GM23338 (cell line): ENCODE data around the gene ROCK1. TPM values are rescaled to one million over a fixed set of nuclear protein-coding genes. Genes with fewer than 3 reads are reported as not detected.

Experiments
- ATAC-seq: fragments of 200-7000 bp; cut with Tn5 transposase; 3 replicates; pipeline ENCODE4 v1.9.1; 2020
- DNase-seq: peaks from one replicate; pipeline ENCODE4 v3.0.0-alpha.2; 2015; ENCODE audit warnings: low spot score
- H2AFZ ChIP-seq: fragments of 200-600 bp; sonication (generic); 2 replicates; pipeline ENCODE4 v1.8.0; 2016; ENCODE audit warnings: antibody characterized with exemption, mild to moderate bottlenecking, moderate library complexity
- H3F3A ChIP-seq: fragments of 200-600 bp; sonication (generic); replicated peaks from 2 replicates; pipeline ENCODE4 v1.8.0; 2017; ENCODE audit warnings: antibody characterized with exemption, mixed run types, low read depth
- H3K27ac ChIP-seq: fragments of 200-600 bp; sonication (generic); 2 replicates; pipeline ENCODE4 v1.6.1; 2016; ENCODE audit warnings: low read depth
- H3K27me3 ChIP-seq: fragments of 200-600 bp; sonication (generic); 2 replicates; pipeline ENCODE4 v1.8.0; 2016; ENCODE audit warnings: mild to moderate bottlenecking, mixed run types, moderate library complexity; ENCODE audit not compliant: insufficient read depth
- H3K36me3 ChIP-seq: fragments of 200-600 bp; sonication (generic); 2 replicates; pipeline ENCODE4 v1.8.0; 2016; ENCODE audit warnings: mild to moderate bottlenecking; ENCODE audit not compliant: insufficient read depth
- H3K4me1 ChIP-seq: fragments of 200-600 bp; sonication (generic); 2 replicates; pipeline ENCODE4 v1.8.0; 2016; ENCODE audit warnings: mild to moderate bottlenecking, moderate library complexity; ENCODE audit not compliant: insufficient read depth
- H3K4me2 ChIP-seq: fragments of 200-600 bp; sonication (generic); 2 replicates; pipeline ENCODE4 v1.7.1; 2017; ENCODE audit warnings: mixed run types
- H3K4me3 ChIP-seq: fragments of 200-600 bp; sonication (generic); 2 replicates; pipeline ENCODE4 v1.6.1; 2016; ENCODE audit warnings: mixed run types
- H3K79me2 ChIP-seq: fragments of 200-600 bp; sonication (generic); replicated peaks from 2 replicates; pipeline ENCODE4 v1.8.0; 2017; ENCODE audit warnings: mild to moderate bottlenecking; ENCODE audit not compliant: insufficient read depth
- H3K9me2 ChIP-seq: fragments of 200-600 bp; sonication (generic); 2 replicates; pipeline ENCODE4 v1.8.0; 2017; ENCODE audit not compliant: insufficient read depth
- H4K20me1 ChIP-seq: fragments of 200-600 bp; sonication (generic); replicated peaks from 2 replicates; pipeline ENCODE4 v1.8.0; 2017; ENCODE audit warnings: mild to moderate bottlenecking; ENCODE audit not compliant: insufficient read depth
- H3K27ac Mint-ChIP-seq: 2 replicates; pipeline ENCODE4 v1.8.0; 2020; ENCODE audit warnings: inconsistent platforms, mild to moderate bottlenecking, moderate library complexity, mixed read lengths
- H3K27me3 Mint-ChIP-seq: 3 replicates; pipeline ENCODE4 v1.8.0; 2022; ENCODE audit warnings: low read depth, mild to moderate bottlenecking, moderate library complexity, mixed read lengths, inconsistent platforms; ENCODE audit not compliant: insufficient read depth, poor library complexity
- H3K36me3 Mint-ChIP-seq: 3 replicates; pipeline ENCODE4 v1.8.0; 2021; ENCODE audit warnings: low read depth, mild to moderate bottlenecking, inconsistent platforms, moderate library complexity, mixed read lengths
- H3K4me1 Mint-ChIP-seq: 3 replicates; pipeline ENCODE4 v1.8.0; 2020; ENCODE audit warnings: mild to moderate bottlenecking, inconsistent platforms, mixed read lengths
- H3K4me3 Mint-ChIP-seq: 3 replicates; pipeline ENCODE4 v1.8.0; 2021; ENCODE audit warnings: moderate library complexity, mild to moderate bottlenecking, inconsistent platforms, mixed read lengths
- H3K9me3 Mint-ChIP-seq: 3 replicates; pipeline ENCODE4 v1.8.0; 2020; ENCODE audit warnings: moderate library complexity, mild to moderate bottlenecking, inconsistent platforms, mixed read lengths
- CREB1 ChIP-seq: fragments of 250-450 bp; sonication (Bioruptor Pico); IDR thresholded peaks from 2 replicates; pipeline ENCODE4 v1.5.0; 2020; ENCODE audit warnings: low read depth, mild to moderate bottlenecking, moderate library complexity
- CTCF ChIP-seq, 2 experiments: fragments of 200-600 bp in 1 of 2; sonication (generic) in 1 of 2; conservative IDR thresholded peaks; 2 replicates each; pipeline versions ENCODE4 v1.5.1 to v1.6.1; 2016 to 2017; ENCODE audit warnings: antibody characterized with exemption in 2 of 2, low read depth in 2 of 2, mild to moderate bottlenecking in 2 of 2, moderate library complexity in 1 of 2
- ETS1 ChIP-seq: IDR thresholded peaks from 2 replicates; pipeline ENCODE4 v1.6.1; 2016; ENCODE audit warnings: antibody characterized with exemption
- EZH2 ChIP-seq: fragments of 200-600 bp; sonication (generic); IDR thresholded peaks from one replicate; pipeline ENCODE4 v1.8.0; 2017; ENCODE audit warnings: antibody characterized with exemption, mild to moderate bottlenecking, low read depth; ENCODE audit not compliant: unreplicated experiment
- EZH2phosphoT487 ChIP-seq: fragments of 200-600 bp; sonication (generic); IDR thresholded peaks from one replicate; pipeline ENCODE4 v1.8.1; 2018; ENCODE audit warnings: antibody characterized with exemption; ENCODE audit not compliant: unreplicated experiment
- JUNB ChIP-seq: IDR thresholded peaks from one replicate; pipeline ENCODE4 v1.6.1; 2016; ENCODE audit warnings: antibody characterized with exemption; ENCODE audit not compliant: unreplicated experiment
- NANOG ChIP-seq: IDR thresholded peaks from 2 replicates; pipeline ENCODE4 v1.6.1; 2016; ENCODE audit warnings: antibody characterized with exemption, borderline replicate concordance
- POLR2AphosphoS5 ChIP-seq: IDR thresholded peaks from 2 replicates; pipeline ENCODE4 v1.6.1; 2016; ENCODE audit warnings: antibody characterized with exemption, low read depth
- REST ChIP-seq: IDR thresholded peaks from one replicate; pipeline ENCODE4 v1.6.1; 2018; ENCODE audit warnings: antibody characterized with exemption; ENCODE audit not compliant: unreplicated experiment
- ZNF114 ChIP-seq: fragments of 250-450 bp; sonication (Bioruptor Pico); IDR thresholded peaks from 2 replicates; pipeline ENCODE4 v1.5.0; 2020; ENCODE audit warnings: mild to moderate bottlenecking, moderate library complexity
- ZNF331 ChIP-seq: fragments of 250-450 bp; sonication (Bioruptor Pico); IDR thresholded peaks from 2 replicates; pipeline ENCODE4 v1.5.0; 2020; ENCODE audit warnings: low read depth, mild to moderate bottlenecking, moderate library complexity
- polyA plus RNA-seq: library from polyadenylated mRNA; unstranded; fragments of >200 nt; fragmentation: Nextera tagmentation; extraction: Ambion mirVana; gene quantifications from 2 replicates; pipeline ENCODE4 v1.2.1, GENCODE V29; 2016
- total RNA-seq: library from RNA; depleted of rRNA; stranded (reverse); fragments of >200 nt; shearing (Covaris generic); gene quantifications from 2 replicates; pipeline ENCODE4 v1.2.3, GENCODE V29; 2014

The ROCK1 gene
- total and polyA plus RNA-seq, 2 experiments from 2014 or later: 37.2 to 42.8 TPM

- TF ChIP-seq REST (no peak), NANOG (no peak), ETS1 (no peak), CTCF (conservative IDR thresholded peaks at IDR 0.05; ENCODE audit: low read depth in 2 of 2) (no peak), EZH2phosphoT487 (no peak), POLR2AphosphoS5 (no peak)
Observed at GRCh38 chr18:21047126-21047525, 64.5 kb downstream of the ROCK1 start (continued).

GRCh38 chr18:21040466-21040865, 71.1 kb downstream of the ROCK1 start:
- H2AFZ ChIP-seq: no peak overlapping the region
- DNase-seq (no peak), ATAC-seq (no peak)
- Mint-ChIP-seq H3K27me3 (no peaks in the 10 kb centered on the region), H3K27ac (no peak overlapping the region), H3K36me3 (peaks cover 5% of the 10 kb centered on the region; the same call in 2 of the 3 replicates), H3K9me3 (no peaks in the 10 kb centered on the region), H3K4me1 (no peaks in the 10 kb centered on the region), H3K4me3 (no peak overlapping the region)
- H4K20me1 ChIP-seq: no peaks in the 10 kb centered on the region
- H3F3A ChIP-seq: no peaks in the 10 kb centered on the region
- H3K36me3 ChIP-seq: no peaks in the 10 kb centered on the region
- no peaks in the 10 kb centered on the region for H3K27me3 ChIP-seq
- no peak overlapping the region for H3K4me2 ChIP-seq
- TF ChIP-seq JUNB (no peak), EZH2 (no peak), ZNF331 (CRISPR knock-in tag) (no peak), EZH2phosphoT487 (no peak), POLR2AphosphoS5 (no peak), ZNF114 (CRISPR knock-in tag) (no peak), REST (no peak), CREB1 (no peak)
- no peaks in the 10 kb centered on the region for H3K9me2 ChIP-seq
- no peak overlapping the region for H3K27ac ChIP-seq
- no peaks in the 10 kb centered on the region for H3K4me1 ChIP-seq
- no peaks in the 10 kb centered on the region for H3K79me2 ChIP-seq
- H3K4me3 ChIP-seq: no peak overlapping the region
